H1 (cell line): ENCODE measurements around the gene SAP30. TPM values are rescaled to one million over a fixed set of nuclear protein-coding genes. Genes with fewer than 3 reads are reported as not detected.

ENCODE experiments used
- CTCF ChIA-PET: fragments of 300-600 bp; sonication (Branson Sonifier 250); formaldehyde crosslinking; loops from one replicate; lab custom pipeline; 2021; ENCODE audit not compliant: partially characterized antibody; lab: Charles Lee
- POLR2A ChIA-PET: fragments of 300-600 bp; sonication (Branson Sonifier 250); formaldehyde crosslinking; loops from one replicate; lab custom pipeline; 2021; ENCODE audit warnings: inconsistent platforms; ENCODE audit not compliant: partially characterized antibody; lab: Charles Lee
- DNase-seq, 2 experiments: peaks; one replicate each; pipeline versions ENCODE4 v3.0.0 to v3.0.0-alpha.2; 2010 to 2022; ENCODE audit warnings: low spot score in 2 of 2, low read depth in 1 of 2, mixed read lengths in 1 of 2
- FAIRE-seq: peaks from 2 replicates; lab custom pipeline; 2011; peaks lifted over from hg19 to GRCh38; lab: Jason Lieb, UNC
- H2AFZ ChIP-seq: 2 replicates; pipeline ENCODE4 v1.8.1; 2012; ENCODE audit warnings: low read length, inconsistent platforms
- H2AK5ac ChIP-seq: 2 replicates; pipeline ENCODE4 v1.6.1; 2013; ENCODE audit warnings: low read depth, low read length
- H2BK120ac ChIP-seq: replicated peaks from 2 replicates; pipeline ENCODE3; 2013; ENCODE audit warnings: low read depth, low read length, inconsistent platforms
- H2BK12ac ChIP-seq: 2 replicates; pipeline ENCODE4 v1.6.1; 2013; ENCODE audit warnings: low read depth, low read length
- H2BK15ac ChIP-seq: 2 replicates; pipeline ENCODE4 v1.6.1; 2013; ENCODE audit warnings: low read length
- H2BK20ac ChIP-seq: 2 replicates; pipeline ENCODE4 v1.6.1; 2013; ENCODE audit warnings: low read length
- H2BK5ac ChIP-seq: 2 replicates; pipeline ENCODE4 v1.6.1; 2013; ENCODE audit warnings: low read depth, low read length
- H3K14ac ChIP-seq: 2 replicates; pipeline ENCODE4 v1.6.1; 2013; ENCODE audit warnings: inconsistent platforms; ENCODE audit not compliant: insufficient read length
- H3K18ac ChIP-seq: 2 replicates; pipeline ENCODE4 v1.6.1; 2013; ENCODE audit warnings: low read length; ENCODE audit errors: extremely low read depth
- H3K23ac ChIP-seq: 2 replicates; pipeline ENCODE4 v1.6.1; 2013; ENCODE audit warnings: inconsistent platforms; ENCODE audit not compliant: insufficient read length
- H3K23me2 ChIP-seq: 2 replicates; pipeline ENCODE4 v1.6.1; 2013; ENCODE audit warnings: low read depth, low read length
- H3K27ac ChIP-seq: 2 replicates; pipeline ENCODE4 v1.6.1; 2011; ENCODE audit warnings: low read depth, low read length, inconsistent platforms
- H3K27me3 ChIP-seq, 4 experiments: replicated peaks in 1 of 4; 1 replicate in 1 of 4; 2 replicates in 3 of 4; pipeline versions ENCODE4 v1.6.1 to v1.8.1; 2011 to 2013; ENCODE audit warnings: low read length in 3 of 4, mild to moderate bottlenecking in 3 of 4, inconsistent platforms in 2 of 4, mixed read lengths in 2 of 4, moderate library complexity in 1 of 4; ENCODE audit not compliant: control insufficient read depth in 3 of 4, insufficient read depth in 3 of 4; ENCODE audit errors: extremely low read depth in 1 of 4
- H3K36me3 ChIP-seq, 4 experiments: 2 replicates each; pipeline versions ENCODE4 v1.6.1 to v1.8.1; 2011 to 2013; ENCODE audit warnings: mild to moderate bottlenecking in 4 of 4, low read length in 3 of 4, moderate library complexity in 2 of 4, control low read depth in 1 of 4, inconsistent platforms in 1 of 4; ENCODE audit not compliant: insufficient read depth in 4 of 4, control insufficient read depth in 2 of 4
- H3K4ac ChIP-seq: replicated peaks from 2 replicates; pipeline ENCODE3; 2013; ENCODE audit warnings: low read length, low read depth, mixed read lengths, inconsistent platforms; ENCODE audit not compliant: insufficient read length
- H3K4me1 ChIP-seq, 4 experiments: replicated peaks in 1 of 4; 1 replicate in 1 of 4; 2 replicates in 3 of 4; pipeline versions ENCODE4 v1.6.1 to v1.8.1; 2011 to 2013; ENCODE audit warnings: low read length in 3 of 4, inconsistent platforms in 2 of 4, mixed read lengths in 1 of 4; ENCODE audit not compliant: insufficient read depth in 4 of 4, control insufficient read depth in 3 of 4
- H3K4me2 ChIP-seq, 2 experiments: 2 replicates each; pipeline versions ENCODE4 v1.6.1 to v1.8.1; 2011 to 2013; ENCODE audit warnings: low read depth in 2 of 2, low read length in 2 of 2, control low read depth in 1 of 2, inconsistent platforms in 1 of 2, mild to moderate bottlenecking in 1 of 2; ENCODE audit not compliant: insufficient read depth in 1 of 2
- H3K4me3 ChIP-seq, 4 experiments: fragments of 200-600, 300-600 bp in 1 of 4; sonication (generic), shearing (Covaris generic), sonication (Bioruptor Twin) in 1 of 4; 2 replicates each; pipeline versions ENCODE4 v1.5.1 to v1.8.1; 2011 to 2016; ENCODE audit warnings: low read length in 4 of 4, low read depth in 3 of 4, control low read depth in 2 of 4, inconsistent platforms in 2 of 4, mild to moderate bottlenecking in 2 of 4, mixed read lengths in 1 of 4, moderate library complexity in 1 of 4; ENCODE audit not compliant: insufficient read depth in 2 of 4; ENCODE audit errors: extremely low read depth in 1 of 4
- H3K56ac ChIP-seq: replicated peaks from 2 replicates; pipeline ENCODE3; 2013; ENCODE audit warnings: low read depth, mild to moderate bottlenecking, mixed read lengths, low read length, inconsistent platforms; ENCODE audit not compliant: insufficient read length
- H3K79me1 ChIP-seq: 2 replicates; pipeline ENCODE4 v1.6.1; 2013; ENCODE audit warnings: low read depth, low read length, control low read depth
- H3K79me2 ChIP-seq, 2 experiments: 2 replicates each; pipeline versions ENCODE4 v1.6.1 to v1.8.1; 2012 to 2013; ENCODE audit warnings: low read length in 2 of 2, mild to moderate bottlenecking in 2 of 2, inconsistent platforms in 1 of 2; ENCODE audit not compliant: insufficient read depth in 2 of 2, control insufficient read depth in 1 of 2
- H3K9ac ChIP-seq, 4 experiments: replicated peaks in 1 of 4; 1 replicate in 1 of 4; 2 replicates in 3 of 4; pipeline versions ENCODE4 v1.6.1 to v1.8.1; 2011 to 2013; ENCODE audit warnings: low read depth in 3 of 4, low read length in 3 of 4, control low read depth in 2 of 4, mild to moderate bottlenecking in 2 of 4, moderate library complexity in 2 of 4, inconsistent platforms in 1 of 4; ENCODE audit errors: extremely low read depth in 1 of 4
- H3K9me3 ChIP-seq, 2 experiments: 2 replicates each; pipeline versions ENCODE4 v1.6.1 to v1.8.1; 2012 to 2013; ENCODE audit warnings: mild to moderate bottlenecking in 2 of 2, moderate library complexity in 2 of 2, control low read depth in 1 of 2, inconsistent platforms in 1 of 2, low read depth in 1 of 2, low read length in 1 of 2, mixed read lengths in 1 of 2; ENCODE audit not compliant: insufficient read depth in 2 of 2
- H4K20me1 ChIP-seq, 2 experiments: replicated peaks in 1 of 2; 2 replicates each; pipeline versions ENCODE3 to v1.8.1; 2011 to 2013; ENCODE audit warnings: inconsistent platforms in 2 of 2, low read length in 2 of 2, mild to moderate bottlenecking in 1 of 2; ENCODE audit not compliant: insufficient read depth in 2 of 2, control insufficient read depth in 1 of 2
- H4K5ac ChIP-seq: 2 replicates; pipeline ENCODE4 v1.6.1; 2013; ENCODE audit warnings: low read length, low read depth, mixed read lengths, inconsistent platforms; ENCODE audit not compliant: insufficient read length
- H4K8ac ChIP-seq: 2 replicates; pipeline ENCODE4 v1.8.0; 2013; ENCODE audit warnings: mild to moderate bottlenecking, moderate library complexity, low read length, inconsistent platforms; ENCODE audit not compliant: insufficient read depth; ENCODE audit errors: extremely low read depth
- H4K91ac ChIP-seq: replicated peaks from 2 replicates; pipeline ENCODE3; 2013; ENCODE audit warnings: low read length, mixed read lengths, inconsistent platforms; ENCODE audit not compliant: insufficient read length
- BACH1 ChIP-seq: IDR thresholded peaks from 2 replicates; pipeline ENCODE4 v1.6.1; 2012; ENCODE audit warnings: low read length, improper control_type of control experiment
- CTBP2 ChIP-seq: IDR thresholded peaks from 2 replicates; pipeline ENCODE4 v1.7.0; 2011; ENCODE audit warnings: borderline replicate concordance, mild to moderate bottlenecking, moderate library complexity, mixed read lengths, low read length; ENCODE audit not compliant: insufficient read depth, insufficient read length
- FOSL1 ChIP-seq: IDR thresholded peaks from 2 replicates; pipeline ENCODE4 v1.6.1; 2011; ENCODE audit warnings: mild to moderate bottlenecking, low read depth, low read length, moderate library complexity; ENCODE audit not compliant: insufficient read depth
- HDAC2 ChIP-seq, 2 experiments: fragments of 300-600 bp in 1 of 2; sonication (generic) in 1 of 2; IDR thresholded peaks; 2 replicates each; pipeline ENCODE4 v1.6.1; 2011 to 2012; ENCODE audit warnings: low read depth in 2 of 2, low read length in 2 of 2, mild to moderate bottlenecking in 2 of 2, moderate library complexity in 2 of 2, borderline replicate concordance in 1 of 2, inconsistent platforms in 1 of 2
- KDM5A ChIP-seq: fragments of 200-600 bp; IDR thresholded peaks from 2 replicates; pipeline ENCODE4 v1.7.1; 2012; ENCODE audit warnings: mild to moderate bottlenecking, low read length, inconsistent platforms, mixed read lengths
- NANOG ChIP-seq: IDR thresholded peaks from 2 replicates; pipeline ENCODE4 v1.6.1; 2011; ENCODE audit warnings: low read length, low read depth, mild to moderate bottlenecking, inconsistent platforms; ENCODE audit not compliant: insufficient read depth, poor library complexity, severe bottlenecking
- WGBS, 2 experiments: shearing (Covaris generic) in 1 of 2; methylation state at CpG; one replicate each; pipeline versions ENCODE4 v1.1.6 to v1.1.7; 2013 to 2015; ENCODE audit warnings: low lambda C conversion rate in 2 of 2, mixed read lengths in 2 of 2, inconsistent platforms in 1 of 2, low coverage in 1 of 2, missing lambda C conversion rate in 1 of 2; ENCODE audit not compliant: insufficient replicate concordance in 2 of 2, insufficient coverage in 1 of 2, insufficient read length in 1 of 2; ENCODE audit errors: extremely low coverage in 1 of 2, missing lambda C conversion rate in 1 of 2; 5-methylcytosine and 5-hydroxymethylcytosine counted together
- polyA plus RNA-seq, 7 experiments: library from polyadenylated mRNA; depleted of rRNA in 3 of 7; stranded (reverse) in 5 of 7; unstranded in 2 of 7; fragments of >200 nt in 5 of 7; fragments of 200-250 nt in 2 of 7; gene quantifications; 1 replicate in 5 of 7; 2 replicates in 1 of 7; 4 replicates in 1 of 7; pipeline versions ENCODE4 v1.2.1 to v1.2.3, GENCODE V29; 2011 to 2013; ENCODE audit warnings: missing spikeins in 2 of 7, mixed read lengths in 2 of 7
- total RNA-seq: library from RNA; stranded (reverse); fragmentation: NEBNext Ultra II Directional; extraction: Animal tissue kit (Norgen Biotek cat#: 25700); gene quantifications from 2 replicates; pipeline ENCODE4 v1.2.1, GENCODE V29; 2021

SAP30 gene
- total and polyA plus RNA-seq, 2 of the 8 experiments (the other 6 are each of a cell fraction or from before 2014, with no cell fraction given), result 7.7 to 21.1 TPM

DNA sequence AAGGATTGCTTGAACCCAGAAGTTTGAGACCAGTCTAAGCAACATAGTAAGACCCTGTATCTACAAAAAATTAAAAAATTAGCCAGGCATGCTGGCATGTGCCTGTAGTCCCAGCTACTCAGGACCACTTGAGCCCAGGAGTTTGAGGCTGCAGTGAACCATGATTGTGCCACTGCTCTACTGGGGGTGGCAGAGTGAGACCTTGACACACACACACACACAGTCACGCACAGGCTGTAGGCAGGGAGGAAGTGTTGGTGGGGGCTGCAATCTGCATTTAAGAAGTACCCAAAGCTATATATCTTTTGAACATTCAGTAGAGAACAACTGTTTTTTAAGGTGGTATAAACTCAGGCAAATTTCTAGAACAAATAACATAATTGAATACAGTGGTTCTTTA is 20.9 kb downstream of the SAP30 start:
- H3K27me3 ChIP-seq, result no peaks in the 10 kb centered on the region
- 88% methylated on average over 1 of the region's 1 CpG; no CpG with 5 or more reads in 1 of the 2 experiments for WGBS, 2 experiments
- no peak overlapping the region for H3K9ac ChIP-seq
- no peak overlapping the region for H2AFZ ChIP-seq
- no peak overlapping the region for H2BK20ac ChIP-seq
- H3K14ac ChIP-seq, result no peak overlapping the region
- FAIRE-seq (no peak), DNase-seq (no peak)
- H2BK5ac ChIP-seq, result no peak overlapping the region
- no peaks in the 10 kb centered on the region for H4K20me1 ChIP-seq
- no peaks in the 10 kb centered on the region for H3K9me3 ChIP-seq
- H4K8ac ChIP-seq, result no peak overlapping the region
- no peaks in the 10 kb centered on the region; a peak in 1 of 8 replicates for H3K36me3 ChIP-seq
- H3K4me3 ChIP-seq, result no peak overlapping the region
- POLR2A ChIA-PET, result no interaction called here
- H3K23ac ChIP-seq, result no peak overlapping the region
- no peaks in the 10 kb centered on the region for H3K79me2 ChIP-seq
- no peak overlapping the region for H2BK120ac ChIP-seq
- H3K56ac ChIP-seq, result no peak overlapping the region
- H3K27ac ChIP-seq, result no peak overlapping the region
- no peak overlapping the region for H4K5ac ChIP-seq
- no peak overlapping the region for H2AK5ac ChIP-seq
- H3K4ac ChIP-seq, result no peak overlapping the region
- no peak overlapping the region for H4K91ac ChIP-seq
- no peaks in the 10 kb centered on the region for H3K23me2 ChIP-seq
- CTCF ChIA-PET, result no interaction called here
- H3K4me2 ChIP-seq, result no peak overlapping the region
- H3K4me1 ChIP-seq, result no peaks in the 10 kb centered on the region
- no peak overlapping the region for H2BK12ac ChIP-seq
- H2BK15ac ChIP-seq, result no peak overlapping the region
- H3K79me1 ChIP-seq, result no peaks in the 10 kb centered on the region
- no peak overlapping the region for H3K18ac ChIP-seq
- TF ChIP-seq KDM5A, result no peak
- no peak for TF ChIP-seq BACH1
- TF ChIP-seq FOSL1, result no peak
- TF ChIP-seq NANOG, result no peak
- no peak for TF ChIP-seq CTBP2
- no peak for TF ChIP-seq HDAC2 (IDR thresholded peaks at IDR 0.05; ENCODE audit: borderline replicate concordance in 1 of 2, low read depth in 2 of 2, low read length in 2 of 2)
